Upper lobe of left lung (tissue), 6 donors: ENCODE results near the gene PDE11A. TPM values are rescaled to one million over a fixed set of nuclear protein-coding genes. Genes with fewer than 3 reads are reported as not detected.

ENCODE experiments used
- ATAC-seq, 2 donors: fragments of 200-7000 bp; cut with Tn5 transposase; one replicate each; pipeline ENCODE4 v1.9.1; 2022; ENCODE audit warnings: mild to moderate bottlenecking in 2 of 2, moderate library complexity in 2 of 2; ENCODE audit not compliant: low FRiP score in 2 of 2
- DNase-seq, 2 donors: peaks; one replicate each; pipeline ENCODE4 v3.0.0-alpha.2; 2019 to 2020
- H3K27ac ChIP-seq, 4 donors: fragments of 200-600 bp; sonication (generic); one replicate each; pipeline ENCODE4 v1.5.1; 2016 to 2019
- H3K27me3 ChIP-seq, 4 donors: fragments of 200-600 bp; sonication (generic); one replicate each; pipeline ENCODE4 v1.5.1; 2017 to 2019
- H3K36me3 ChIP-seq, 4 donors: fragments of 200-600 bp; sonication (generic); one replicate each; pipeline ENCODE4 v1.5.1; 2016 to 2019
- H3K4me1 ChIP-seq, 4 donors: fragments of 200-600 bp; sonication (generic); one replicate each; pipeline ENCODE4 v1.5.1; 2018 to 2019
- H3K4me3 ChIP-seq, 4 donors: fragments of 200-600 bp; sonication (generic); one replicate each; pipeline ENCODE4 v1.5.1; 2017 to 2019; ENCODE audit warnings: mild to moderate bottlenecking in 2 of 4, moderate library complexity in 1 of 4
- H3K9me3 ChIP-seq, 4 donors: fragments of 200-600 bp; sonication (generic); one replicate each; pipeline ENCODE4 v1.5.1; 2018 to 2019
- CTCF ChIP-seq, 6 experiments: fragments of 450-650 bp in 4 of 6; fragments of 200-600 bp in 2 of 6; sonication (generic) in 2 of 6; IDR thresholded peaks; one replicate each; pipeline ENCODE4 v1.5.1; 2016 to 2019; ENCODE audit warnings: antibody characterized with exemption in 6 of 6
- EP300 ChIP-seq, 4 donors: sonication (generic); formaldehyde crosslinking; IDR thresholded peaks; one replicate each; pipeline ENCODE4 v1.5.1; 2017; ENCODE audit warnings: antibody characterized with exemption in 4 of 4, control low read depth in 2 of 4
- POLR2A ChIP-seq, 4 donors: fragments of 450-650 bp; IDR thresholded peaks; one replicate each; pipeline ENCODE4 v1.5.1; 2016 to 2017; ENCODE audit warnings: antibody characterized with exemption in 4 of 4, mild to moderate bottlenecking in 2 of 4
- POLR2AphosphoS5 ChIP-seq, 2 donors: sonication (generic); formaldehyde crosslinking; IDR thresholded peaks; one replicate each; pipeline ENCODE4 v1.5.1; 2017; ENCODE audit warnings: antibody characterized with exemption in 2 of 2
- WGBS, 2 donors: methylation state at CpG; one replicate each; pipeline ENCODE4 v1.1.5; 2017 to 2018; 5-methylcytosine and 5-hydroxymethylcytosine counted together
- total RNA-seq, 6 donors: library from RNA; depleted of rRNA in 4 of 6; stranded (reverse); fragments of >200 nt in 4 of 6; gene quantifications; one replicate each; pipeline versions ENCODE4 v1.1.0 to v1.2.1, GENCODE V29; 2016 to 2021
- donor health status: DM: no; HTN: no; CAD: no; lungs with moderate emphysema.
- donor health status: DM: no; HTN: yes; CAD: no; lungs with severe emphysema.

Gene PDE11A
- total RNA-seq, 6 donors from 2014 or later: 0.03 to 0.57 (median 0.33) TPM; not detected in 3

- 90 to 94% methylated on average over 2 of the region's 2 CpGs for WGBS, 2 donors
- no peaks in the 10 kb centered on the region for H3K36me3 ChIP-seq
- H3K4me3 ChIP-seq: no peak overlapping the region
- no peak for ATAC-seq
- H3K27ac ChIP-seq: no peak overlapping the region
- H3K4me1 ChIP-seq: peaks cover 0 to 4% (median 1%) of the 10 kb centered on the region in 4 donors
- TF ChIP-seq CTCF (IDR thresholded peaks at IDR 0.05): no peak
- TF ChIP-seq POLR2AphosphoS5 (IDR thresholded peaks at IDR 0.05): no peak
- no peak for TF ChIP-seq EP300 (IDR thresholded peaks at IDR 0.05)
- TF ChIP-seq POLR2A (IDR thresholded peaks at IDR 0.05): no peak
- DNase-seq: no peak
- H3K27me3 ChIP-seq: no peaks in the 10 kb centered on the region
- H3K9me3 ChIP-seq: no peaks in the 10 kb centered on the region
Observed at GRCh38 chr2:177600917-177601316, 471.7 kb downstream of the PDE11A start.

GRCh38 chr2:177599956-177600355 lies 472.6 kb downstream of the PDE11A start:
- Histone ChIP-seq H3K4me3 (no peak overlapping the region), H3K36me3 (no peaks in the 10 kb centered on the region), H3K9me3 (no peaks in the 10 kb centered on the region), H3K27me3 (no peaks in the 10 kb centered on the region), H3K4me1 (peaks cover 0 to 4% (median 1%) of the 10 kb centered on the region in 4 donors), H3K27ac (no peak overlapping the region)
- WGBS, 2 donors: 85 to 92% methylated on average over 2 of the region's 2 CpGs
- DNase-seq (no peak), ATAC-seq (no peak)
- TF ChIP-seq CTCF (IDR thresholded peaks at IDR 0.05) (no peak), EP300 (IDR thresholded peaks at IDR 0.05) (no peak), POLR2AphosphoS5 (IDR thresholded peaks at IDR 0.05) (no peak), POLR2A (IDR thresholded peaks at IDR 0.05) (no peak)

- no peaks in the 10 kb centered on the region for H3K9me3 ChIP-seq
- H3K36me3 ChIP-seq: no peaks in the 10 kb centered on the region
- no peak overlapping the region for H3K4me3 ChIP-seq
- DNase-seq (no peak), ATAC-seq (no peak)
- H3K4me1 ChIP-seq: peaks cover 0 to 4% (median under 1%) of the 10 kb centered on the region in 4 donors
- 61 to 77% methylated on average over 2 to 3 of the region's 3 CpGs for WGBS, 2 donors
- no peak overlapping the region for H3K27ac ChIP-seq
- H3K27me3 ChIP-seq: no peaks in the 10 kb centered on the region
- TF ChIP-seq POLR2A (IDR thresholded peaks at IDR 0.05) (no peak), POLR2AphosphoS5 (IDR thresholded peaks at IDR 0.05) (no peak), EP300 (IDR thresholded peaks at IDR 0.05) (no peak), CTCF (IDR thresholded peaks at IDR 0.05) (no peak)
Observed at GRCh38 chr2:177599139-177599688, 473.4 kb downstream of the PDE11A start.

- no peak for DNase-seq
- H3K27ac ChIP-seq: no peak overlapping the region
- peak in 1 of 2 donors; percentile 62 for ATAC-seq
- H3K9me3 ChIP-seq: no peaks in the 10 kb centered on the region
- no peak for TF ChIP-seq POLR2AphosphoS5 (IDR thresholded peaks at IDR 0.05)
- TF ChIP-seq CTCF (IDR thresholded peaks at IDR 0.05): no peak
- TF ChIP-seq POLR2A (IDR thresholded peaks at IDR 0.05): no peak
- TF ChIP-seq EP300 (IDR thresholded peaks at IDR 0.05): no peak
- H3K36me3 ChIP-seq: no peaks in the 10 kb centered on the region
- H3K4me3 ChIP-seq: no peak overlapping the region
- H3K4me1 ChIP-seq: peaks cover 0 to 4% (median 0%) of the 10 kb centered on the region in 4 donors
- H3K27me3 ChIP-seq: no peaks in the 10 kb centered on the region
- WGBS, 2 donors: 50 to 62% methylated on average over 4 of the region's 4 CpGs
Observed at GRCh38 chr2:177598326-177599138, 474.0 kb downstream of the PDE11A start.
